B cell (primary cell): Measurements from ENCODE around the gene DHX35. TPM values are rescaled to one million over a fixed set of nuclear protein-coding genes. Genes with fewer than 3 reads are reported as not detected.

Experiments used
- ATAC-seq: fragments of 200-7000 bp; cut with Tn5 transposase; one replicate; pipeline ENCODE4 v1.10.0; 2021; ENCODE audit warnings: low read depth, mild to moderate bottlenecking, moderate number of reproducible peaks, moderate library complexity
- CTCF ChIA-PET: fragments of 350-600 bp; sonication (Branson Sonifier 250); formaldehyde crosslinking; loops from one replicate; lab custom pipeline; 2021; ENCODE audit warnings: antibody characterized with exemption, inconsistent platforms; lab: Charles Lee
- POLR2A ChIA-PET: fragments of 350-600 bp; sonication (Branson Sonifier 250); formaldehyde crosslinking; loops from one replicate; lab custom pipeline; 2021; ENCODE audit warnings: antibody characterized with exemption; lab: Charles Lee
- DNase-seq: peaks from one replicate; pipeline ENCODE4 v3.0.0; 2013
- H2AFZ ChIP-seq: 2 replicates; pipeline ENCODE4 v1.6.1; 2012; ENCODE audit warnings: mild to moderate bottlenecking, low read depth, low read length; ENCODE audit not compliant: insufficient read depth, poor library complexity, severe bottlenecking
- H3K27ac ChIP-seq, 2 donors: 1 replicate in 1 of 2; 2 replicates in 1 of 2; pipeline ENCODE4 v1.5.1; 2012 to 2013; ENCODE audit warnings: low read length in 2 of 2, mild to moderate bottlenecking in 2 of 2, moderate library complexity in 1 of 2
- H3K27me3 ChIP-seq, 4 experiments: fragments of 200-600 bp in 1 of 4; sonication (generic) in 1 of 4; replicated peaks in 1 of 4; 1 replicate in 2 of 4; 2 replicates in 2 of 4; pipeline versions ENCODE4 v1.6.1 to v1.7.0; 2013 to 2016; ENCODE audit warnings: low read length in 3 of 4, mild to moderate bottlenecking in 2 of 4, mixed read lengths in 1 of 4, moderate library complexity in 1 of 4; ENCODE audit not compliant: insufficient read depth in 4 of 4, control insufficient read depth in 3 of 4; ENCODE audit errors: control extremely low read depth in 1 of 4
- H3K36me3 ChIP-seq, 2 experiments: replicated peaks in 1 of 2; 1 replicate in 1 of 2; 2 replicates in 1 of 2; pipeline versions ENCODE4 v1.6.1 to v1.7.1; 2013; ENCODE audit warnings: low read length in 1 of 2; ENCODE audit not compliant: insufficient read depth in 2 of 2, control insufficient read depth in 1 of 2; ENCODE audit errors: control extremely low read depth in 1 of 2, extremely low read depth in 1 of 2
- H3K4me1 ChIP-seq, 2 donors: fragments of 200-600 bp in 1 of 2; sonication (generic) in 1 of 2; 1 replicate in 1 of 2; 2 replicates in 1 of 2; pipeline versions ENCODE4 v1.5.1 to v1.6.1; 2013 to 2017; ENCODE audit warnings: low read length in 2 of 2; ENCODE audit not compliant: control insufficient read depth in 2 of 2, insufficient read depth in 2 of 2
- H3K4me2 ChIP-seq: replicated peaks from 2 replicates; pipeline ENCODE3; 2012; ENCODE audit warnings: mild to moderate bottlenecking, low read depth, low read length; ENCODE audit not compliant: poor library complexity, severe bottlenecking
- H3K4me3 ChIP-seq, 5 experiments: fragments of 200-600 bp in 1 of 5; sonication (generic) in 1 of 5; 1 replicate in 3 of 5; 2 replicates in 2 of 5; pipeline versions ENCODE4 v1.5.1 to v1.7.0; 2011 to 2016; ENCODE audit warnings: low read length in 4 of 5, mild to moderate bottlenecking in 4 of 5, low read depth in 2 of 5, control low read depth in 1 of 5, moderate library complexity in 1 of 5; ENCODE audit not compliant: insufficient read depth in 1 of 5; ENCODE audit errors: control extremely low read depth in 1 of 5, extremely low read depth in 1 of 5
- H3K79me2 ChIP-seq: fragments of 200-600 bp; sonication (generic); one replicate; pipeline ENCODE4 v1.6.0; 2016; ENCODE audit warnings: low read length; ENCODE audit not compliant: control insufficient read depth, insufficient read depth
- H3K9ac ChIP-seq: fragments of 200-600 bp; sonication (generic); 2 replicates; pipeline ENCODE4 v1.6.1; 2017; ENCODE audit warnings: mild to moderate bottlenecking, low read length, moderate library complexity
- H3K9me3 ChIP-seq, 3 donors: one replicate each; pipeline versions ENCODE4 v1.6.1 to v1.7.1; 2013; ENCODE audit warnings: low read length in 2 of 3; ENCODE audit not compliant: control insufficient read depth in 2 of 3, insufficient read depth in 1 of 3; ENCODE audit errors: control extremely low read depth in 1 of 3
- H4K20me1 ChIP-seq: 2 replicates; pipeline ENCODE4 v1.6.0; 2012; ENCODE audit warnings: mild to moderate bottlenecking, low read length; ENCODE audit not compliant: insufficient read depth, control insufficient read depth, poor library complexity, severe bottlenecking
- H3K27ac Mint-ChIP-seq: one replicate; pipeline ENCODE4 v1.8.0; 2021; ENCODE audit warnings: mixed read lengths
- H3K27me3 Mint-ChIP-seq: one replicate; pipeline ENCODE4 v1.8.0; 2021; ENCODE audit warnings: mixed read lengths
- H3K4me1 Mint-ChIP-seq: one replicate; pipeline ENCODE4 v1.8.0; 2021; ENCODE audit warnings: mixed read lengths
- H3K4me3 Mint-ChIP-seq: one replicate; pipeline ENCODE4 v1.8.0; 2021; ENCODE audit warnings: mixed read lengths
- H3K9me3 Mint-ChIP-seq: one replicate; pipeline ENCODE4 v1.8.0; 2022; ENCODE audit warnings: mixed read lengths; ENCODE audit not compliant: insufficient read depth
- EZH2 ChIP-seq: IDR thresholded peaks from 2 replicates; pipeline ENCODE4 v1.6.1; 2012; ENCODE audit warnings: borderline replicate concordance, low read depth, mild to moderate bottlenecking, moderate library complexity, low read length; ENCODE audit not compliant: insufficient read depth, poor library complexity, severe bottlenecking
- WGBS: methylation state at CpG from one replicate; pipeline ENCODE4 v1.1.5; 2013; ENCODE audit warnings: missing lambda C conversion rate; ENCODE audit not compliant: insufficient coverage; 5-methylcytosine and 5-hydroxymethylcytosine counted together
- intact Hi-C: fragments of 100-400 bp; cut with micrococcal nuclease; formaldehyde crosslinking; loops from one replicate; pipeline ENCODE4 v1.10.0; 2022
- polyA plus RNA-seq: library from polyadenylated mRNA; depleted of rRNA; stranded (reverse); fragments of >200 nt; gene quantifications from 2 replicates; pipeline ENCODE4 v1.2.3, GENCODE V29; 2012
- total RNA-seq, 2 donors: library from RNA; stranded (reverse); fragments of 120-200 nt in 1 of 2; gene quantifications; 1 replicate in 1 of 2; 2 replicates in 1 of 2; pipeline versions ENCODE4 v1.2.3 to v1.2.4, GENCODE V29; 2013 to 2022
- TF ChIP-seq, protein P1 (sequence below): fragments of 200-600 bp; IDR thresholded peaks from one replicate; pipeline ENCODE4 v1.8.0; 2022; ENCODE audit warnings: antibody characterized with exemption, mild to moderate bottlenecking

Gene DHX35
- total and polyA plus RNA-seq, 2 donors (not counting 1 experiment from before 2014, with no cell fraction given): 7.5 to 12.4 TPM

DNA sequence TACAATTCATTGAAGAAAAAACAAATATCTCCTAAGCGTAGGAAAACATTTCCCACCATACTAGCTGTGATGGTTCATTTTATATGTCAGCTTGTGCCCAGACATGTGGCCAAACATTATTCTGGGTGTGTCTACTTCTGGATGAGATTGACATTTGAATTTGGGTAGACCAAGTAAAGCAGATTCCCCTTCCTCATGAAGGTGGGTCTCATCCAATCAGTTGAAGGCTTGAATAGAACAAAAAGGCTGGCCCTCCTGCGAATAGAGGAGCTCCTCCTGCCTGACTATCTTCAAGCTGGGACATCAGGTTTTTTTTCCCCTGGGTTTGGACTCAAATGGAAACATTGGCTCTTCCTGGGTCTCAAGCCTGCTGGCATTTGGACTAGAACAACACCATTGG, 113.6 kb downstream of the DHX35 start:
- Mint-ChIP-seq H3K4me3 (no peak overlapping the region), H3K4me1 (no peaks in the 10 kb centered on the region), H3K27me3 (peaks cover 48% of the 10 kb centered on the region), H3K27ac (no peak overlapping the region), H3K9me3 (no peaks in the 10 kb centered on the region)
- no peak for TF ChIP-seq EZH2
- TF ChIP-seq, protein P1, sequence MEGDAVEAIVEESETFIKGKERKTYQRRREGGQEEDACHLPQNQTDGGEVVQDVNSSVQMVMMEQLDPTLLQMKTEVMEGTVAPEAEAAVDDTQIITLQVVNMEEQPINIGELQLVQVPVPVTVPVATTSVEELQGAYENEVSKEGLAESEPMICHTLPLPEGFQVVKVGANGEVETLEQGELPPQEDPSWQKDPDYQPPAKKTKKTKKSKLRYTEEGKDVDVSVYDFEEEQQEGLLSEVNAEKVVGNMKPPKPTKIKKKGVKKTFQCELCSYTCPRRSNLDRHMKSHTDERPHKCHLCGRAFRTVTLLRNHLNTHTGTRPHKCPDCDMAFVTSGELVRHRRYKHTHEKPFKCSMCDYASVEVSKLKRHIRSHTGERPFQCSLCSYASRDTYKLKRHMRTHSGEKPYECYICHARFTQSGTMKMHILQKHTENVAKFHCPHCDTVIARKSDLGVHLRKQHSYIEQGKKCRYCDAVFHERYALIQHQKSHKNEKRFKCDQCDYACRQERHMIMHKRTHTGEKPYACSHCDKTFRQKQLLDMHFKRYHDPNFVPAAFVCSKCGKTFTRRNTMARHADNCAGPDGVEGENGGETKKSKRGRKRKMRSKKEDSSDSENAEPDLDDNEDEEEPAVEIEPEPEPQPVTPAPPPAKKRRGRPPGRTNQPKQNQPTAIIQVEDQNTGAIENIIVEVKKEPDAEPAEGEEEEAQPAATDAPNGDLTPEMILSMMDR: no peak
- ATAC-seq (no peak), DNase-seq (no peak)
- Histone ChIP-seq H3K9ac (no peak overlapping the region), H4K20me1 (no peaks in the 10 kb centered on the region), H3K9me3 (no peaks in the 10 kb centered on the region), H3K27me3 (peaks cover 0 to 8% (median 0%) of the 10 kb centered on the region in 4 experiments), H3K4me3 (no peak overlapping the region), H2AFZ (no peak overlapping the region), H3K27ac (no peak overlapping the region), H3K4me2 (no peak overlapping the region), H3K4me1 (no peaks in the 10 kb centered on the region), H3K36me3 (no peaks in the 10 kb centered on the region), H3K79me2 (no peaks in the 10 kb centered on the region)
- CTCF ChIA-PET: interaction anchor here (1.4 to 12.3 kb wide), 3 partner anchors 18 to 426 kb away, joined by 3 to 225 read pairs (median 4); no protein-coding TSS in a partner anchor
- WGBS: 94% methylated on average over 1 of the region's 2 CpGs
- intact Hi-C loops: no loop called here
- POLR2A ChIA-PET: no interaction called here

DNA sequence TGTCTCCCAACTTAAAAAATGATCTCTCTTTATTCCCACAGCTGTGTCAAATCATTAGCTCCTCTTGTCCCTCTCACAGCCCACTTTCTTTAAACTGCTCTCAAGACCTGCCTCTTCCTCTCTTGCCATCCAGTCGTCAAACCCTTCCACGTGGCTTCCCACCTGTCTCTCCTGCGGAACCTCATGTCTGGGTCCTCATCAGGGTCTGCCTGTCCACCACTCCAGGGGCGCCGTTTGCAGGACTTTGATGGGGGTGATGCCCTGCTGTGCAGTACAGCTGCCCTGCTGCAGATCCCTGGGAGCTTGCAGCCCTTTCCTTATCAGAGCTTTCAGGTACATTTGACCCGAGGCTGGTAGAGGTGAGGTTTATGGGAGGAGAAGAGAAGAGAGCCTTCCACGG, 114.8 kb downstream of the DHX35 start:
- H3K9me3 Mint-ChIP-seq: no peaks in the 10 kb centered on the region
- H3K9ac ChIP-seq: no peak overlapping the region
- peaks cover 48% of the 10 kb centered on the region for H3K27me3 Mint-ChIP-seq
- peaks cover 0 to 13% (median 2%) of the 10 kb centered on the region in 4 experiments for H3K27me3 ChIP-seq
- H3K36me3 ChIP-seq: no peaks in the 10 kb centered on the region
- no peak overlapping the region for H3K27ac ChIP-seq
- TF ChIP-seq EZH2: no peak
- TF ChIP-seq, protein P1: no peak
- H3K9me3 ChIP-seq: no peaks in the 10 kb centered on the region
- 79% methylated on average over 5 of the region's 7 CpGs for WGBS
- ChIA-PET CTCF (interaction anchor here (0.6 to 12.3 kb wide), 4 partner anchors 10 to 25 kb away, joined by 3 to 225 read pairs (median 4); no protein-coding TSS in a partner anchor), POLR2A (no interaction called here)
- H3K4me2 ChIP-seq: no peak overlapping the region
- DNase-seq: no peak
- no peaks in the 10 kb centered on the region for H4K20me1 ChIP-seq
- intact Hi-C loops: no loop called here
- no peaks in the 10 kb centered on the region for H3K79me2 ChIP-seq
- no peak overlapping the region for H3K27ac Mint-ChIP-seq
- no peaks in the 10 kb centered on the region for H3K4me1 Mint-ChIP-seq
- no peak overlapping the region for H3K4me3 Mint-ChIP-seq
- H2AFZ ChIP-seq: no peak overlapping the region
- no peak overlapping the region for H3K4me3 ChIP-seq
- H3K4me1 ChIP-seq: no peaks in the 10 kb centered on the region
- no peak for ATAC-seq
